DMS153 treated with DMSO at 0.1 percent for 48 hours (cell line): ENCODE data around the gene VPS13A.
"Not testable (repeated sequence)": the region's sequence is repeated elsewhere in the genome, so short reads cannot be mapped to it uniquely, and the experiment has no call there.

ENCODE experiments used
- DNase-seq: peaks from one replicate; lab custom pipeline; 2025; ENCODE audit not compliant: unreplicated experiment; lab: John Stamatoyannopoulos, UW

The VPS13A gene

GRCh38 chr9:77293949-77294348 is 116.6 kb downstream of the VPS13A start:
- DNase-seq: no peak

GRCh38 chr9:77304543-77304942 is 127.2 kb downstream of the VPS13A start:
- no peak for DNase-seq

- no peak for DNase-seq
These were observed 128.5 kb downstream of the VPS13A start for GRCh38 chr9:77305622-77306400.

GRCh38 chr9:77307166-77307565 is 129.8 kb downstream of the VPS13A start:
- DNase-seq: no peak

- no peak for DNase-seq
These were observed 138.7 kb downstream of the VPS13A start for GRCh38 chr9:77316058-77316457.

GRCh38 chr9:77325058-77325457 is 147.7 kb downstream of the VPS13A start:
- DNase-seq: no peak

- no peak for DNase-seq
These were observed 150.8 kb downstream of the VPS13A start for GRCh38 chr9:77328102-77328501.

GRCh38 chr9:77370064-77370463 is 192.7 kb downstream of the VPS13A start:
- DNase-seq: no peak

- DNase-seq: no peak
These were observed 196.9 kb downstream of the VPS13A start for GRCh38 chr9:77374266-77374665.

GRCh38 chr9:77375956-77376532 is 198.7 kb downstream of the VPS13A start:
- DNase-seq: no peak

- DNase-seq: no peak
These were observed 207.1 kb downstream of the VPS13A start for GRCh38 chr9:77384406-77384805.

- no peak for DNase-seq
These were observed 208.9 kb downstream of the VPS13A start for GRCh38 chr9:77386187-77386586.

GRCh38 chr9:77391834-77392233 is 214.5 kb downstream of the VPS13A start:
- DNase-seq: no peak

GRCh38 chr9:77392328-77392727 is 215.0 kb downstream of the VPS13A start:
- DNase-seq: no peak

- DNase-seq: not testable (repeated sequence)
These were observed 221.2 kb downstream of the VPS13A start for GRCh38 chr9:77398581-77398980.

- DNase-seq: no peak
These were observed 222.6 kb downstream of the VPS13A start for GRCh38 chr9:77399964-77400363.

- DNase-seq: no peak
These were observed 225.0 kb downstream of the VPS13A start for GRCh38 chr9:77402286-77402685.

GRCh38 chr9:77403239-77403638 is 225.9 kb downstream of the VPS13A start:
- no peak for DNase-seq

- DNase-seq: not testable (repeated sequence)
These were observed 231.2 kb downstream of the VPS13A start for GRCh38 chr9:77408521-77408920.

GRCh38 chr9:77417566-77417965 is 240.2 kb downstream of the VPS13A start:
- no peak for DNase-seq

- DNase-seq: no peak
These were observed 240.9 kb downstream of the VPS13A start for GRCh38 chr9:77418226-77418625.

- DNase-seq: no peak
These were observed 243.3 kb downstream of the VPS13A start for GRCh38 chr9:77420641-77421040.
